WTC11 (cell line): ENCODE measurements around the gene GCK. TPM values are rescaled to one million over a fixed set of nuclear protein-coding genes. Genes with fewer than 3 reads are reported as not detected.

ENCODE experiments used
- ATAC-seq: fragments of 200-7000 bp; cut with Tn5 transposase; 2 replicates; pipeline ENCODE4 v1.10.0; 2021; ENCODE audit warnings: mild to moderate bottlenecking, moderate library complexity
- CTCF ChIA-PET: fragments of 300-600 bp; sonication (Branson Sonifier 250); formaldehyde crosslinking; loops from one replicate; lab custom pipeline; 2021; ENCODE audit warnings: antibody characterized with exemption; lab: Charles Lee
- POLR2A ChIA-PET: fragments of 350-600 bp; sonication (Branson Sonifier 250); formaldehyde crosslinking; loops from one replicate; lab custom pipeline; 2021; ENCODE audit warnings: antibody characterized with exemption; lab: Charles Lee
- DNase-seq: peaks from one replicate; pipeline ENCODE4 v3.0.0; 2021; ENCODE audit warnings: low spot score
- H3K27ac Mint-ChIP-seq: 2 replicates; pipeline ENCODE4 v1.8.0; 2021; ENCODE audit warnings: mixed read lengths
- H3K27me3 Mint-ChIP-seq: 2 replicates; pipeline ENCODE4 v1.8.0; 2021; ENCODE audit warnings: low read depth, mild to moderate bottlenecking, moderate library complexity, mixed read lengths
- H3K36me3 Mint-ChIP-seq: 2 replicates; pipeline ENCODE4 v1.8.0; 2021; ENCODE audit warnings: mixed read lengths
- H3K4me1 Mint-ChIP-seq: 2 replicates; pipeline ENCODE4 v1.8.0; 2022; ENCODE audit warnings: mixed read lengths
- H3K4me3 Mint-ChIP-seq: 2 replicates; pipeline ENCODE4 v1.8.0; 2021; ENCODE audit warnings: mild to moderate bottlenecking, moderate library complexity, mixed read lengths
- H3K9me3 Mint-ChIP-seq: 2 replicates; pipeline ENCODE4 v1.8.0; 2021; ENCODE audit warnings: mixed read lengths
- AFF4 ChIP-seq: sonication (generic); formaldehyde crosslinking; IDR thresholded peaks from 2 replicates; pipeline ENCODE4 v1.8.1; 2023; ENCODE audit warnings: mild to moderate bottlenecking, missing genetic modification reagents, borderline replicate concordance
- AR ChIP-seq: fragments of 250-450 bp; sonication (Bioruptor Pico); IDR thresholded peaks from 2 replicates; pipeline ENCODE4 v1.9.0; 2021; ENCODE audit warnings: mild to moderate bottlenecking
- CBFB ChIP-seq: sonication (generic); formaldehyde crosslinking; IDR thresholded peaks from 2 replicates; pipeline ENCODE4 v1.8.1; 2022; ENCODE audit warnings: mild to moderate bottlenecking, low read depth, missing genetic modification reagents
- CDX4 ChIP-seq: fragments of 250-450 bp; sonication (Bioruptor Pico); IDR thresholded peaks from 2 replicates; pipeline ENCODE4 v1.9.0; 2021; ENCODE audit warnings: moderate library complexity, mild to moderate bottlenecking, inconsistent platforms, borderline replicate concordance
- CTCF ChIP-seq: fragments of 200-600 bp; IDR thresholded peaks from 2 replicates; pipeline ENCODE4 v1.8.0; 2022; ENCODE audit warnings: antibody characterized with exemption
- E2F4 ChIP-seq: sonication (generic); formaldehyde crosslinking; IDR thresholded peaks from 2 replicates; pipeline ENCODE4 v1.8.1; 2022; ENCODE audit warnings: low read depth, mild to moderate bottlenecking, moderate library complexity, missing genetic modification reagents, borderline replicate concordance
- ERG ChIP-seq: fragments of 250-450 bp; sonication (Bioruptor Pico); IDR thresholded peaks from 2 replicates; pipeline ENCODE4 v1.8.0; 2021; ENCODE audit warnings: mild to moderate bottlenecking
- FOXP1 ChIP-seq: sonication (generic); formaldehyde crosslinking; IDR thresholded peaks from 2 replicates; pipeline ENCODE4 v1.8.0; 2022; ENCODE audit warnings: missing genetic modification reagents, mild to moderate bottlenecking, moderate library complexity, borderline replicate concordance
- NFYB ChIP-seq: sonication (generic); formaldehyde crosslinking; conservative IDR thresholded peaks from 2 replicates; pipeline ENCODE4 v1.8.0; 2022; ENCODE audit warnings: low read depth, missing genetic modification reagents
- SMAD4 ChIP-seq: sonication (generic); formaldehyde crosslinking; IDR thresholded peaks from 2 replicates; pipeline ENCODE4 v1.8.0; 2022; ENCODE audit warnings: mild to moderate bottlenecking, missing genetic modification reagents
- TCF7 ChIP-seq: sonication (generic); formaldehyde crosslinking; IDR thresholded peaks from 2 replicates; pipeline ENCODE4 v1.8.0; 2022; ENCODE audit warnings: mild to moderate bottlenecking, low read depth, missing genetic modification reagents, moderate library complexity
- TEAD1 ChIP-seq: sonication (generic); formaldehyde crosslinking; IDR thresholded peaks from 2 replicates; pipeline ENCODE4 v1.8.0; 2022; ENCODE audit warnings: mild to moderate bottlenecking, missing genetic modification reagents
- ZNF396 ChIP-seq: fragments of 250-450 bp; sonication (Bioruptor Pico); IDR thresholded peaks from 2 replicates; pipeline ENCODE4 v1.8.0; 2021; ENCODE audit warnings: mild to moderate bottlenecking, moderate library complexity, borderline replicate concordance
- ZNF416 ChIP-seq: fragments of 250-450 bp; sonication (Bioruptor Pico); IDR thresholded peaks from 2 replicates; pipeline ENCODE4 v1.9.0; 2021; ENCODE audit warnings: mild to moderate bottlenecking, inconsistent platforms
- ZNF425 ChIP-seq: fragments of 250-450 bp; sonication (Bioruptor Pico); conservative IDR thresholded peaks from 2 replicates; pipeline ENCODE4 v1.9.0; 2021; ENCODE audit warnings: mild to moderate bottlenecking
- ZNF512 ChIP-seq: sonication (generic); formaldehyde crosslinking; IDR thresholded peaks from 2 replicates; pipeline ENCODE4 v1.8.1; 2022; ENCODE audit warnings: missing genetic modification reagents, borderline replicate concordance
- total RNA-seq: library from RNA; stranded (reverse); gene quantifications from 3 replicates; pipeline ENCODE4 v1.2.3, GENCODE V29; 2021

The GCK gene
- total RNA-seq, 1 experiment from 2014 or later, result 3.3 TPM

- ATAC-seq (no peak), DNase-seq (peak; percentile 8)
- no peak overlapping the region for H3K27ac Mint-ChIP-seq
- H3K27me3 Mint-ChIP-seq, result no peaks in the 10 kb centered on the region
- H3K4me3 Mint-ChIP-seq, result no peak overlapping the region
- TF ChIP-seq ERG (CRISPR knock-in tag) (no peak), ZNF416 (CRISPR knock-in tag) (no peak), SMAD4 (CRISPR knock-in tag) (no peak), AFF4 (no peak), TEAD1 (no peak), AR (no peak), ZNF425 (CRISPR knock-in tag) (no peak), ZNF512 (no peak), ZNF396 (CRISPR knock-in tag) (no peak), CTCF (no peak), NFYB (CRISPR knock-in tag) (no peak), CBFB (CRISPR knock-in tag) (no peak), E2F4 (CRISPR knock-in tag) (no peak), FOXP1 (CRISPR knock-in tag) (no peak), CDX4 (no peak), TCF7 (CRISPR knock-in tag) (no peak)
- H3K9me3 Mint-ChIP-seq, result no peaks in the 10 kb centered on the region
- POLR2A ChIA-PET, result no interaction called here
- CTCF ChIA-PET, result interaction anchor here (1.4 kb wide), 1 partner anchor 80 kb away, joined by 3 read pairs; no protein-coding TSS in a partner anchor
- H3K36me3 Mint-ChIP-seq, result peaks cover 49% of the 10 kb centered on the region
- peaks cover 11% of the 10 kb centered on the region for H3K4me1 Mint-ChIP-seq
These were observed 22.0 kb upstream of the GCK start for GRCh38 chr7:44211126-44211675.
